SU-DHL-6 (cell line): ENCODE measurements around the gene NOTCH2.
"Not testable (repeated sequence)": the region's sequence is repeated elsewhere in the genome, so short reads cannot be mapped to it uniquely, and the experiment has no call there.

Experiments used
- CTCF ChIP-seq: fragments of 200-600 bp; sonication (generic); IDR thresholded peaks from one replicate; pipeline ENCODE4 v1.5.1; 2017; ENCODE audit warnings: antibody characterized with exemption, mild to moderate bottlenecking, low read length, moderate library complexity; ENCODE audit not compliant: insufficient read depth, poor library complexity, severe bottlenecking
- EZH2phosphoT487 ChIP-seq: fragments of 200-600 bp; sonication (generic), shearing (Covaris generic); conservative IDR thresholded peaks from 2 replicates; pipeline ENCODE4 v1.6.1; 2018; ENCODE audit warnings: mild to moderate bottlenecking, antibody characterized with exemption, low read length, moderate library complexity, mixed read lengths

GRCh38 chr1:120092232-120093218 is 23.1 kb upstream of the NOTCH2 start:
- not testable (repeated sequence) for TF ChIP-seq CTCF, EZH2phosphoT487
